GM23248 (cell line): ENCODE measurements around the gene BTLA. TPM values are rescaled to one million over a fixed set of nuclear protein-coding genes. Genes with fewer than 3 reads are reported as not detected.
"Not testable (repeated sequence)": the region's sequence is repeated elsewhere in the genome, so short reads cannot be mapped to it uniquely, and the experiment has no call there.

ENCODE experiments used
- DNase-seq: peaks from one replicate; pipeline ENCODE4 v3.0.0-alpha.2; 2015
- H2AFZ ChIP-seq: fragments of 200-600 bp; sonication (generic); 2 replicates; pipeline ENCODE4 v1.6.1; 2016; ENCODE audit warnings: antibody characterized with exemption
- H3F3A ChIP-seq: fragments of 200-600 bp; sonication (generic); 2 replicates; pipeline ENCODE4 v1.6.1; 2016; ENCODE audit warnings: mild to moderate bottlenecking, antibody characterized with exemption, mixed run types; ENCODE audit not compliant: insufficient read depth
- H3K27ac ChIP-seq: fragments of 200-600 bp; sonication (generic); 2 replicates; pipeline ENCODE4 v1.5.1; 2016; ENCODE audit warnings: mild to moderate bottlenecking
- H3K27me3 ChIP-seq: fragments of 200-600 bp; sonication (generic); replicated peaks from 2 replicates; pipeline ENCODE4 v1.6.1; 2016; ENCODE audit warnings: mild to moderate bottlenecking; ENCODE audit not compliant: insufficient read depth
- H3K36me3 ChIP-seq: fragments of 200-600 bp; sonication (generic); 2 replicates; pipeline ENCODE4 v1.6.1; 2016; ENCODE audit warnings: low read depth, mild to moderate bottlenecking
- H3K4me1 ChIP-seq: fragments of 200-600 bp; sonication (generic); 2 replicates; pipeline ENCODE4 v1.6.1; 2016; ENCODE audit warnings: mild to moderate bottlenecking; ENCODE audit not compliant: insufficient read depth
- H3K4me2 ChIP-seq: fragments of 200-600 bp; sonication (generic); one replicate; pipeline ENCODE4 v1.6.1; 2016; ENCODE audit warnings: mild to moderate bottlenecking; ENCODE audit not compliant: unreplicated experiment
- H3K4me3 ChIP-seq: fragments of 200-600 bp; sonication (generic); 2 replicates; pipeline ENCODE4 v1.5.1; 2016; ENCODE audit warnings: mild to moderate bottlenecking
- H3K79me2 ChIP-seq: fragments of 200-600 bp; sonication (generic); 2 replicates; pipeline ENCODE4 v1.6.1; 2016; ENCODE audit warnings: mild to moderate bottlenecking; ENCODE audit not compliant: insufficient read depth
- H3K9ac ChIP-seq: fragments of 200-600 bp; sonication (generic); 2 replicates; pipeline ENCODE4 v1.6.1; 2016; ENCODE audit warnings: mild to moderate bottlenecking
- H3K9me2 ChIP-seq: fragments of 200-600 bp; sonication (generic); 2 replicates; pipeline ENCODE4 v1.6.1; 2016; ENCODE audit warnings: mixed run types, mild to moderate bottlenecking, moderate library complexity; ENCODE audit not compliant: insufficient read depth
- H3K9me3 ChIP-seq: fragments of 200-600 bp; sonication (generic); one replicate; pipeline ENCODE4 v1.6.1; 2017; ENCODE audit warnings: low read depth
- H4K20me1 ChIP-seq: fragments of 200-600 bp; sonication (generic); 2 replicates; pipeline ENCODE4 v1.6.0; 2016; ENCODE audit not compliant: insufficient read depth
- EZH2 ChIP-seq: fragments of 200-600 bp; sonication (generic); IDR thresholded peaks from 2 replicates; pipeline ENCODE4 v1.6.1; 2018; ENCODE audit warnings: antibody characterized with exemption, mild to moderate bottlenecking; ENCODE audit not compliant: insufficient read depth, poor library complexity, severe bottlenecking
- EZH2phosphoT487 ChIP-seq: fragments of 200-600 bp; sonication (generic); IDR thresholded peaks from 2 replicates; pipeline ENCODE4 v1.6.1; 2018; ENCODE audit warnings: antibody characterized with exemption, moderate library complexity, mild to moderate bottlenecking, low read depth; ENCODE audit not compliant: insufficient read depth
- WGBS, 2 experiments: methylation state at CpG; one replicate each; pipeline ENCODE4 v1.1.6; 2015 to 2017; ENCODE audit warnings: low lambda C conversion rate in 2 of 2, low coverage in 1 of 2; ENCODE audit errors: missing lambda C conversion rate in 2 of 2; 5-methylcytosine and 5-hydroxymethylcytosine counted together
- in situ Hi-C: fragments of 300-500 bp; cut with MboI; formaldehyde crosslinking; loops from 2 replicates; pipeline ENCODE4 v1.15.0; 2020
- polyA plus RNA-seq: library from polyadenylated mRNA; unstranded; fragments of >200 nt; fragmentation: Nextera tagmentation; extraction: Ambion mirVana; gene quantifications from 2 replicates; pipeline ENCODE4 v1.2.1, GENCODE V29; 2016
- total RNA-seq: library from RNA; depleted of rRNA; stranded (reverse); fragments of >200 nt; shearing (Covaris generic); gene quantifications from 2 replicates; pipeline ENCODE4 v1.2.3, GENCODE V29; 2014

The BTLA gene
- total and polyA plus RNA-seq, 2 experiments from 2014 or later: not detected

DNA sequence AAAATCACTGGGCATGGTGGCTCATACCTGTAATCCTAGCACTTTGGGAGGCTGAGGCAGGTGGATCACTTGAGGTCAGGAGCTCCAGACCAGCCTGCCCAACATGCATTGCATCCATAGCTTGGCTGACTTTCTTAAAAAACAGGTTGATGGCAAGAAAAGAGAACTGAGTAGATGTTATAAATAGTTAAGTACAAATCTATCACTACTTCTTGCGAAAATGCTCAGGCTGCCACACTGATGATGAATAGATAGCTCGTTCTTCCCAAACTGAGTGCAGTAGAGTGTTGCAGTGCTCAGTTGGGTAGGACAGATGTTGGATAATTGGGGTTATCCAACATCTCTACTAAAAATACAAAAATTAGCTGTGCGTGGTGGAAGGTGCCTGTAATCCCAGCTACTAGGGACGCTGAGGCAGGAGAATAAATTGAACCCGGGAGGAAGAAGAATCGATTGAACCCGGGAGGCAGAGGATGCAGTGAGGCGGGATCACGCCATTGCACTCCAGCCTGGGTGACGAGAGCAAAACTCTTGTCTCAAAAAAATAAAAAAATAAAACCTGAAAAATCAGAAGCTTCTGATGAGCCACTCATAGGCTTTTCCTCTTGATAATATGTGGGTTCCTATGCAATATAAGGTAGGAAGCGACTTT, 1.2 kb downstream of the BTLA start:
- H3K79me2 ChIP-seq: no peaks in the 10 kb centered on the region
- no peak overlapping the region for H3K4me2 ChIP-seq
- H3K27me3 ChIP-seq: peaks cover 8% of the 10 kb centered on the region
- no peak overlapping the region for H3K27ac ChIP-seq
- H3F3A ChIP-seq: no peaks in the 10 kb centered on the region
- no peaks in the 10 kb centered on the region for H3K9me3 ChIP-seq
- in situ Hi-C loops: no loop called here
- TF ChIP-seq EZH2 (no peak), EZH2phosphoT487 (no peak)
- H3K9ac ChIP-seq: no peak overlapping the region
- no peaks in the 10 kb centered on the region for H3K36me3 ChIP-seq
- no peaks in the 10 kb centered on the region for H3K9me2 ChIP-seq
- no peaks in the 10 kb centered on the region for H4K20me1 ChIP-seq
- H2AFZ ChIP-seq: no peak overlapping the region
- DNase-seq: no peak
- no peak overlapping the region for H3K4me3 ChIP-seq
- WGBS, 2 experiments: 60 to 62% methylated on average over 10 to 11 of the region's 11 CpGs
- H3K4me1 ChIP-seq: no peaks in the 10 kb centered on the region

DNA sequence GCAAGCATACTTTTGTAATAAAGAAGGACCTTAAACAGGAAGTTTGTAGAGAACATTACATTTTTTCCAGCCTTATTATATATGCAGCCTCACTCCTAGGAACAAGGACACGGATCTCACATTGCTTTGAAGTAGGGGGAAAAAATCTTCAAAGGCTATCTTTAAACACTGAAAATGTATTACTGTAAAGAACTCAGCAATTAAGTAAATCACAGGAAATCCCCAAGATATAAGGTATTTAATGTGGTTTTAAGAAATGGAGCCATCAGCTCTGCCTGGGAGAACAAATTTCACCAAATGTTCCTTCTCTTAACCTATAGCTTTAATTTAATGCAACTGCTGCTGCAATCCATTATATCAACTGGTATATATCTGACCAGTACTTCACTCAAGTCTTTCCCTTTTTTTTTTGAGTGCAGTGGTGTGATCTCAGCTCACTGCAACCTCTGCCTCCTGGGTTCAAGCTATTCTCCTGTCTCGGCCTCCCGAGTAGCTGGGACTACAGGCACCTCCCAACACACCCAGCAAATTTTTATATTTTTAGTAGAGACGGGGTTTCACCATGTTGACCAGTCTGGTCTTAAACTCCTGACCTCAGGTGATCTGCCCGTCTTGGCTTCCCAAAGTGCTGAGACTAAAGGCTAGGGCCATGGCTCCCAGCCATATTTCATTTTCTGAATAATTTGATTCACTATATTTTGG, 2.8 kb downstream of the BTLA start:
- WGBS, 2 experiments: 26 to 31% methylated on average over 5 of the region's 5 CpGs

DNA sequence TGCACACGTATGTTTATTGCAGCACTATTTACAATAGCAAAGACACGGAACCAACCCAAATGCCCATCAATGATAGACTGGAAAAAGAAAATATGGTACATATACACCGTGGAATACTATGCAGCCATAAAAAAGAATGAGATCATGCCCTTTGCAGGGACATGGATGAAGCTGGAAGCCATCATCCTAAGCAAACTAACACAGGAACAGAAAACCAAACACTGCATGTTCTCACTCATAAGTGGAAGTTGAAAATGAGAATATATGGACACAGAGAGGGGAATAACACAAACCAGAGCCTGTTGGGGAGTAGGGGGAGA, 4.9 kb downstream of the BTLA start:
- 33 to 46% methylated on average over 3 of the region's 3 CpGs for WGBS, 2 experiments
- H3K36me3 ChIP-seq, H3K9ac ChIP-seq, H3K4me1 ChIP-seq, H3K4me2 ChIP-seq, H2AFZ ChIP-seq, DNase-seq, H3K9me3 ChIP-seq, H3K9me2 ChIP-seq, in situ Hi-C loops, H3K27ac ChIP-seq, H3K4me3 ChIP-seq, H3K79me2 ChIP-seq, H4K20me1 ChIP-seq, H3F3A ChIP-seq: not testable (repeated sequence)
- H3K27me3 ChIP-seq: peaks cover 16% of the 10 kb centered on the region

More for the DNA sequence above, 2.8 kb downstream of the BTLA start:
- H3K27ac ChIP-seq: no peak overlapping the region
- peaks cover 8% of the 10 kb centered on the region for H3K27me3 ChIP-seq
- DNase-seq: no peak
- H4K20me1 ChIP-seq: no peaks in the 10 kb centered on the region
- H3K9me2 ChIP-seq: no peaks in the 10 kb centered on the region
- no peak overlapping the region for H2AFZ ChIP-seq
- H3K79me2 ChIP-seq: no peaks in the 10 kb centered on the region
- H3K9ac ChIP-seq: no peak overlapping the region
- no peaks in the 10 kb centered on the region for H3K36me3 ChIP-seq
- in situ Hi-C loops: no loop called here
- no peaks in the 10 kb centered on the region for H3F3A ChIP-seq
- H3K4me1 ChIP-seq: no peaks in the 10 kb centered on the region
- no peaks in the 10 kb centered on the region for H3K9me3 ChIP-seq
- H3K4me3 ChIP-seq: no peak overlapping the region
- TF ChIP-seq EZH2: no peak
- TF ChIP-seq EZH2phosphoT487: no peak
- H3K4me2 ChIP-seq: no peak overlapping the region

DNA sequence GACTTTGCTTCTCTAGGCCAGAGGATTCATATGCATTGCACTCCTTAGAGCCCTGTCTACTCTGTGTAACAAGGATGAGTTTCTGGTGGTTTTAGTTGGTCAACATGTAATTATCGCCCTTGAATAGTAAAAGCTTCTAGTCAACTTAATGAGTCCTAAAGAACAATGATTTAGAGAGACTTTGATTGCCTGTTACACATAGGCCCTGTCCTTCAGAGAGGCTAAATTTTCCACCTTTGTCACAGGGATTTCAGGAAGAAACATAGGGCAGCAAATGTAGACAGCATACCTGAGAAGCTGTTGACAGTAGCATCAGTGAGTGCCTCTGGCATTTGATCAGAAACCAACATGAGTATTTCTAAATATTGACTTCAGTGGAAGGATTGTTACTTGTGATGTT, 7.1 kb downstream of the BTLA start:
- TF ChIP-seq EZH2 (no peak), EZH2phosphoT487 (no peak)
- no peak overlapping the region for H3K4me2 ChIP-seq
- H3K36me3 ChIP-seq: no peaks in the 10 kb centered on the region
- in situ Hi-C loops: no loop called here
- no peak overlapping the region for H3K27ac ChIP-seq
- 24 to 41% methylated on average over 1 of the region's 1 CpG for WGBS, 2 experiments
- no peak for DNase-seq
- no peaks in the 10 kb centered on the region for H3K79me2 ChIP-seq
- H3K9ac ChIP-seq: no peak overlapping the region
- H3K4me1 ChIP-seq: no peaks in the 10 kb centered on the region
- no peaks in the 10 kb centered on the region for H3F3A ChIP-seq
- H3K4me3 ChIP-seq: no peak overlapping the region
- no peaks in the 10 kb centered on the region for H3K9me3 ChIP-seq
- peaks cover 18% of the 10 kb centered on the region for H3K27me3 ChIP-seq
- no peak overlapping the region for H2AFZ ChIP-seq
- H4K20me1 ChIP-seq: no peaks in the 10 kb centered on the region
- H3K9me2 ChIP-seq: no peaks in the 10 kb centered on the region

DNA sequence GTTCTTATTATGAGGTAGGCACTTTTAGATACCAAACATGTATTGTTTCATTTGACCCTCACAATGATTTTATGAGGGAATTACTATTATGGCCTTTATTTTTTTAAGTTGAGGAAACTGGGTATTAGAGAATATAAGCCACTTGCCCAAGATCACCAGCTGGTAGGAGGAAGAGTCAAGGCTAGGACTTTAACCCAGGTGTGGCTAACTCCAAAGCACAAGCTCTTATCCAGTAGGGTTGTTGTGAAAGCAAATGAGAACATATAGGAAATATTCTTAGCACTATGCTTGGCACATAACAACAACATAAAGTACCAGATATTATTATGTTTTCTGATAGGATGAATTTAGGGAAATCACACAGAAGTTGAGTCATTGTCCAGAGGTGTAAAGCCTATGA, 7.9 kb downstream of the BTLA start:
- H4K20me1 ChIP-seq: no peaks in the 10 kb centered on the region
- no peaks in the 10 kb centered on the region for H3K4me1 ChIP-seq
- no peaks in the 10 kb centered on the region for H3K9me2 ChIP-seq
- H2AFZ ChIP-seq: no peak overlapping the region
- H3K4me2 ChIP-seq: no peak overlapping the region
- no peaks in the 10 kb centered on the region for H3K79me2 ChIP-seq
- no peaks in the 10 kb centered on the region for H3K36me3 ChIP-seq
- DNase-seq: no peak
- H3K9ac ChIP-seq: no peak overlapping the region
- no peak overlapping the region for H3K27ac ChIP-seq
- H3K27me3 ChIP-seq: peaks cover 18% of the 10 kb centered on the region
- no peak overlapping the region for H3K4me3 ChIP-seq
- no peaks in the 10 kb centered on the region for H3K9me3 ChIP-seq
- no peak for TF ChIP-seq EZH2phosphoT487
- TF ChIP-seq EZH2: no peak
- in situ Hi-C loops: no loop called here
- no peaks in the 10 kb centered on the region for H3F3A ChIP-seq
